HG02610 (cell line): ENCODE results near the gene MASP1.

Source experiments
- ATAC-seq: cut with Tn5 transposase; IDR thresholded peaks from one replicate; pipeline ENCODE4 v1.9.1; 2021; ENCODE audit warnings: mild to moderate bottlenecking, moderate library complexity; ENCODE audit not compliant: unreplicated experiment

MASP1 gene

GRCh38 chr3:187193181-187193580 lies 98.4 kb downstream of the MASP1 start:
- no peak for ATAC-seq

GRCh38 chr3:187191271-187191670 lies 100.3 kb downstream of the MASP1 start:
- no peak for ATAC-seq

- ATAC-seq, result no peak
Observed at GRCh38 chr3:187188931-187189330, 102.6 kb downstream of the MASP1 start.

GRCh38 chr3:187186801-187187421 lies 104.6 kb downstream of the MASP1 start:
- ATAC-seq, result peak; percentile 49

- peak; percentile 28 for ATAC-seq
Observed at GRCh38 chr3:187186375-187186774, 105.2 kb downstream of the MASP1 start.

GRCh38 chr3:187185759-187186158 lies 105.8 kb downstream of the MASP1 start:
- no peak for ATAC-seq
